Activated T-helper 2 cell treated with anti-CD3 and anti-CD28 coated beads, Interferon-gamma antibody, Interleukin-2, Interleukin-4, amounts not matched to agents 10 μg/mL and 5 μg/mL and 100 μg/mL, durations not matched to agents 14 hours and 24 hours and 36 hours (primary cell): ENCODE measurements around the gene F2RL2. TPM values are rescaled to one million over a fixed set of nuclear protein-coding genes. Genes with fewer than 3 reads are reported as not detected.

ENCODE experiments used
- DNase-seq: peaks from one replicate; pipeline ENCODE4 v3.0.0; 2021; ENCODE audit warnings: low spot score
- H3K27ac Mint-ChIP-seq: one replicate; pipeline ENCODE4 v1.8.0; 2021; ENCODE audit warnings: mixed read lengths
- H3K27me3 Mint-ChIP-seq: one replicate; pipeline ENCODE4 v1.8.0; 2021; ENCODE audit warnings: low read depth, mixed read lengths
- H3K36me3 Mint-ChIP-seq: one replicate; pipeline ENCODE4 v1.8.0; 2021; ENCODE audit warnings: low read depth, mixed read lengths
- H3K4me1 Mint-ChIP-seq: one replicate; pipeline ENCODE4 v1.8.0; 2021; ENCODE audit warnings: low read depth, mixed read lengths
- H3K4me3 Mint-ChIP-seq: one replicate; pipeline ENCODE4 v1.8.0; 2021; ENCODE audit warnings: low read depth, mild to moderate bottlenecking, moderate library complexity, mixed read lengths
- H3K9me3 Mint-ChIP-seq: one replicate; pipeline ENCODE4 v1.8.0; 2021; ENCODE audit warnings: mixed read lengths
- intact Hi-C: fragments of 100-400 bp; cut with micrococcal nuclease; formaldehyde crosslinking; loops from one replicate; pipeline ENCODE4 v1.15.1; 2023
- total RNA-seq: library from RNA; stranded (reverse); gene quantifications from 2 replicates; pipeline ENCODE4 v1.2.3, GENCODE V29; 2022

Gene F2RL2
- total RNA-seq, 1 donor from 2014 or later: 0.09 TPM

- intact Hi-C loops: loop anchor here (5.0 kb wide), 2 partner anchors 241 to 306 kb away; partner anchors contain the start of gene IQGAP2
- Mint-ChIP-seq H3K4me1 (peaks cover 6% of the 10 kb centered on the region), H3K36me3 (peaks cover 62% of the 10 kb centered on the region), H3K27me3 (no peaks in the 10 kb centered on the region), H3K9me3 (peaks cover 11% of the 10 kb centered on the region), H3K27ac (no peak overlapping the region), H3K4me3 (no peak overlapping the region)
- no peak for DNase-seq
Observed at GRCh38 chr5:76643371-76643770, 20.2 kb upstream of the F2RL2 start.

GRCh38 chr5:76642390-76643040 is 19.3 kb upstream of the F2RL2 start:
- Mint-ChIP-seq H3K27ac (no peak overlapping the region), H3K4me3 (no peak overlapping the region), H3K36me3 (peaks cover 57% of the 10 kb centered on the region), H3K27me3 (no peaks in the 10 kb centered on the region), H3K9me3 (peaks cover 3% of the 10 kb centered on the region), H3K4me1 (peaks cover 8% of the 10 kb centered on the region)
- no peak for DNase-seq
- intact Hi-C loops: loop anchor here (5.0 kb wide), 2 partner anchors 240 to 305 kb away; partner anchors contain the start of gene IQGAP2

- H3K4me3 Mint-ChIP-seq: no peak overlapping the region
- peaks cover 60% of the 10 kb centered on the region for H3K36me3 Mint-ChIP-seq
- DNase-seq: peak; percentile 37
Observed at GRCh38 chr5:76641514-76642120, 18.4 kb upstream of the F2RL2 start.

DNA sequence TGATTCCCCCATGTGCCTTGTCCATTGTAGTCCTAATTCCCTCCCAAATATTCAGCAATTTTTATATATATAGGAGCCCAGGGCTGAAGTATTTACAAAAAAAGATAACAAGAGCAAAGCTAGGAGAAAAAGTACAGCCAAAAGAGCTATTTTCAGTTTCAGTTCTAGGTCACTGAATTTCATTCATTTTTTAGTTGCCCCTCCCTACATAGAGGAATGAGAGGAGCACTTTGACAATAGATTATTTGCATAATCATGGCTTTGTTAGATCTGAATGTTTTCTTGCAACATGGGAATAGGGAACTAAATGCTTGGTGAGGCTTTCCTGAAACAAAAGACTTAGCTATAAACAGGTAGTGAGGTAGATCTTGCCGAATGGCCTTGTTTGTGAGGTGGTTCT is 15.3 kb upstream of the F2RL2 start:
- Mint-ChIP-seq H3K36me3 (peaks cover 57% of the 10 kb centered on the region), H3K27me3 (no peaks in the 10 kb centered on the region), H3K9me3 (no peaks in the 10 kb centered on the region), H3K4me3 (no peak overlapping the region), H3K4me1 (peaks cover 8% of the 10 kb centered on the region), H3K27ac (no peak overlapping the region)
- intact Hi-C loops: no loop called here
- no peak for DNase-seq

More at GRCh38 chr5:76641514-76642120, 18.4 kb upstream of the F2RL2 start:
- no peaks in the 10 kb centered on the region for H3K9me3 Mint-ChIP-seq
- no peaks in the 10 kb centered on the region for H3K27me3 Mint-ChIP-seq
- H3K4me1 Mint-ChIP-seq: peaks cover 8% of the 10 kb centered on the region
- intact Hi-C loops: loop anchor here (1.0 to 5.0 kb wide), 3 partner anchors 40 to 304 kb away; partner anchors contain the start of gene IQGAP2
- no peak overlapping the region for H3K27ac Mint-ChIP-seq

DNA sequence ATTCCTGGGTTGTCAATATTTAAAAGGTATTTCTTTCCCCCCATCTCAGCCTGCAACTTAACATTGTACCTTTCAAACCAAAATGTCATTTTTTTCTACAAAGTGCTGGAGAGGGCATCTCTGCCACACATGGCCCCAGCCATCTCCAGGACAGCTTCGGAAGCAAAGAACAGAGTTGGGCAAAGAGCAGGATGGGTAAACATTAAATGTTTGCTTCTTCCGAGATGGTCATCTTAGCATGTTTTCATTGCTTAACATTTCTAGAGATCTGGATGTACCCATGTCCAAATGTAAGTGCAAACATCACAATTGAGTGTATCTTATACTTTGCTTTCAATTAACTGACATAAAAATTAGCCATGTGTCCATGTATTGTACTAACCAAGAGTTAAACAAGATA is 14.3 kb upstream of the F2RL2 start:
- no peak overlapping the region for H3K4me3 Mint-ChIP-seq
- no peak for DNase-seq
- no peaks in the 10 kb centered on the region for H3K27me3 Mint-ChIP-seq
- peaks cover 8% of the 10 kb centered on the region for H3K4me1 Mint-ChIP-seq
- intact Hi-C loops: no loop called here
- H3K27ac Mint-ChIP-seq: no peak overlapping the region
- H3K36me3 Mint-ChIP-seq: peaks cover 52% of the 10 kb centered on the region
- H3K9me3 Mint-ChIP-seq: no peaks in the 10 kb centered on the region

- Mint-ChIP-seq H3K9me3 (no peaks in the 10 kb centered on the region), H3K4me1 (peaks cover 8% of the 10 kb centered on the region), H3K27me3 (no peaks in the 10 kb centered on the region), H3K27ac (no peak overlapping the region), H3K4me3 (no peak overlapping the region), H3K36me3 (peaks cover 48% of the 10 kb centered on the region)
- DNase-seq: no peak
- intact Hi-C loops: no loop called here
Observed at GRCh38 chr5:76634661-76635060, 11.5 kb upstream of the F2RL2 start.

DNA sequence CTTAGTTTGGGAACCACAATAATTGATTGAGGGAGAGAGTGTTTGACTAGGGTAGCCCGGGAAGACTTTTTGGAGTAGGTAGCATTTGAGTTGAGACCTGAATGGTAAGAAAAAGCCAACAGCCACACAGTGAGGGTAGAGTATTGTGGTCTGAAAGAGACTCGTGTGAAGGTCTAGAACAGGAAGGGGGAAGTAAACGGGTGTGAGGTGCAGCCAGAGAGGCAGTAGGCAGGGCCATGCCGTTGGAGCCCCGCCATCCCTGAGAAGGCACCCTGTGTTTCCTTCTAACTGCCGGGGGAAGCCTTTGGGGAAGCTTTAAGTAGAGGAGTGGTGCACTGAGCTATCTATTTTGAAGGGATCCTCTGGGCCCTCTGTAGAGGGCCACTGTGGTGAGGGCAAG is 3.5 kb upstream of the F2RL2 start:
- no peak for DNase-seq
- Mint-ChIP-seq H3K9me3 (no peaks in the 10 kb centered on the region), H3K4me1 (peaks cover 7% of the 10 kb centered on the region), H3K27ac (no peak overlapping the region), H3K27me3 (no peaks in the 10 kb centered on the region), H3K4me3 (no peak overlapping the region), H3K36me3 (peaks cover 27% of the 10 kb centered on the region)
- intact Hi-C loops: no loop called here

GRCh38 chr5:76625087-76625815 is 2.0 kb upstream of the F2RL2 start:
- Mint-ChIP-seq H3K4me1 (peaks cover 7% of the 10 kb centered on the region), H3K4me3 (no peak overlapping the region), H3K9me3 (no peaks in the 10 kb centered on the region), H3K36me3 (peaks cover 24% of the 10 kb centered on the region), H3K27ac (no peak overlapping the region), H3K27me3 (no peaks in the 10 kb centered on the region)
- intact Hi-C loops: no loop called here
- no peak for DNase-seq

DNA sequence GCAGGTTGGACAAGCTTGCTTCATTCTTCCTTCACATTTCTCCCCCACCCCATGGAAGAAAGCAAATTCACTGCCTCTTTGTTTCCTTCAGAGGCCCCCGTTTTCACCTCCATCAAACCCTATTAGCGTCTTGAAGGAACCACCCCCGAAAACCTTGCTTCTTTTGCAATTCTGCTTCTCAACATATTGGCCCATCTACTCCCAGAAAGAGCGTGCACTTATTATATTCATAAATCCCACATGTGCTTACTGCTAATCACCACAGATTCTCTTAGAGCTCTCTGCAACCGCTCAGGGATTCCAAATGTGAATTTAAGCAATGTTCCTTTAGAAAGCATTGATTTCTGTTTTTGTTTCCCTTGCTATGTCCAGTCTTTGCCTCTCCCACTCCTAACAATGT is 1.1 kb downstream of the F2RL2 start:
- H3K36me3 Mint-ChIP-seq: peaks cover 19% of the 10 kb centered on the region
- no peak for DNase-seq
- intact Hi-C loops: no loop called here
- H3K9me3 Mint-ChIP-seq: no peaks in the 10 kb centered on the region
- H3K4me1 Mint-ChIP-seq: peaks cover 9% of the 10 kb centered on the region
- no peaks in the 10 kb centered on the region for H3K27me3 Mint-ChIP-seq
- H3K4me3 Mint-ChIP-seq: no peak overlapping the region
- H3K27ac Mint-ChIP-seq: no peak overlapping the region

DNA sequence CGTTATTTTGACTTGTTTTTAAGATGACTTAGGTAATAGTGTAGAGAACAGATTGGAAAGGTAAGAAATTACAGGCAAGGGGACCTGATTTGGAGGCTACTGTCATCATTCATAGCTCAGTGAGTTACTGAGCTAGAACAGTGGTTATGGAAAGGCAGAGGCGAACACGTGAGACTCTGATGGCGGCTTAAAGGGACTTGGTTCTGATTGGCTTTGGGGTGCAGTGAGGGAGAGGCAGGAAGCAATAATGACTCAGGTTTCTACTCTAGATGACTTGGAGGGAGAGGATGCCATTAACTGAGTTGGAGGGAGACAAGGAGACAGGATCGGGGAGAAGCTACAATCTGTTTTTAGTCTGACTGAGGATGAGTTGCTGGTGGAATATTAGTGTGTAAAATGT is 3.0 kb downstream of the F2RL2 start:
- Mint-ChIP-seq H3K4me3 (no peak overlapping the region), H3K9me3 (no peaks in the 10 kb centered on the region), H3K27ac (no peak overlapping the region), H3K27me3 (no peaks in the 10 kb centered on the region), H3K36me3 (peaks cover 14% of the 10 kb centered on the region), H3K4me1 (peaks cover 2% of the 10 kb centered on the region)
- no peak for DNase-seq
- intact Hi-C loops: no loop called here

GRCh38 chr5:76617675-76618074 is 5.5 kb downstream of the F2RL2 start:
- intact Hi-C loops: no loop called here
- Mint-ChIP-seq H3K27ac (no peak overlapping the region), H3K4me3 (no peak overlapping the region), H3K4me1 (peaks cover 2% of the 10 kb centered on the region), H3K36me3 (peaks cover 18% of the 10 kb centered on the region), H3K27me3 (no peaks in the 10 kb centered on the region), H3K9me3 (no peaks in the 10 kb centered on the region)
- DNase-seq: no peak

DNA sequence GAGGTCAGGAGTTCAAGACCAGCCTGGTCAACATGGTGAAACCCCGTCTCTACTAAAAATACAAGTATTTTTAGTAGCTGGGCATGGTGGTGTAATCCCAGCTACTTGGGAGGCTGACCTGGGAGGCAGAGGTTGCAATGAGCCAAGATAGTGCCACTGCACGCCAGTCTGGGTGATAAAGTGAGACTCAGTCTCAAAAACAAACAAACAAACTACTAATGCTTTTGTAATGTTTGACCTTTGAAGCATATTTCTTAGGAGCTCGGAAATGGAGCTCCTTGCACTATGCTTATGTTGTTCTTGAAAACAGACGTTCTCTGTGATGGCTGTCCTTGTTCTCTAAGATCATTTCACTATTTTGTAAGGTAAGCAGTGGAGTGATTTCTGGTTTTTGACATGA is 6.0 kb downstream of the F2RL2 start:
- no peak for DNase-seq
- Mint-ChIP-seq H3K27me3 (no peaks in the 10 kb centered on the region), H3K4me1 (peaks cover 2% of the 10 kb centered on the region), H3K27ac (no peak overlapping the region), H3K4me3 (no peak overlapping the region), H3K36me3 (peaks cover 18% of the 10 kb centered on the region), H3K9me3 (no peaks in the 10 kb centered on the region)
- intact Hi-C loops: no loop called here

DNA sequence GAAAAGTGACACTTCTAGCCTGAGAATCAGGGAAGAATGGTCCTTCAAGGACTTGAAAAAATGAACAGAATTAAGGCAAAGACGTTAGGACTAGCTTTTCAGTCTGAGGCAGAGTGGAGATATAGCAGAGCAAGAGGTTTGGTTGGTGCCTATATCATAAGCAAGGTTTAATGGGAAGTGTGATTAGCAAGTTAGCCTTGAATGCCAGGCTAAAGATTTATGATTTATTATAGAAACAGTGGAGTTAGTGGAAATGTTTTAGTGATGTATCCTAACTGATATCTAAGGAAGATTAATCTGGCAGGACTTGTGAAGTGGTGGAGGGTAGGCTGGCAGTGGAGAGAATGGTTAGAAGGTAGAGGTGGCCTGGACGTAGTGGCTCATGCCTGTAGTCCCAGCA is 7.0 kb downstream of the F2RL2 start:
- intact Hi-C loops: no loop called here
- H3K27me3 Mint-ChIP-seq: no peaks in the 10 kb centered on the region

More for the DNA sequence above, 7.0 kb downstream of the F2RL2 start:
- Mint-ChIP-seq H3K4me3 (no peak overlapping the region), H3K9me3 (no peaks in the 10 kb centered on the region), H3K4me1 (peaks cover 2% of the 10 kb centered on the region), H3K36me3 (peaks cover 26% of the 10 kb centered on the region), H3K27ac (no peak overlapping the region)
- DNase-seq: no peak
